ENCODE data around the gene RRP8.

Gene RRP8

DNA sequence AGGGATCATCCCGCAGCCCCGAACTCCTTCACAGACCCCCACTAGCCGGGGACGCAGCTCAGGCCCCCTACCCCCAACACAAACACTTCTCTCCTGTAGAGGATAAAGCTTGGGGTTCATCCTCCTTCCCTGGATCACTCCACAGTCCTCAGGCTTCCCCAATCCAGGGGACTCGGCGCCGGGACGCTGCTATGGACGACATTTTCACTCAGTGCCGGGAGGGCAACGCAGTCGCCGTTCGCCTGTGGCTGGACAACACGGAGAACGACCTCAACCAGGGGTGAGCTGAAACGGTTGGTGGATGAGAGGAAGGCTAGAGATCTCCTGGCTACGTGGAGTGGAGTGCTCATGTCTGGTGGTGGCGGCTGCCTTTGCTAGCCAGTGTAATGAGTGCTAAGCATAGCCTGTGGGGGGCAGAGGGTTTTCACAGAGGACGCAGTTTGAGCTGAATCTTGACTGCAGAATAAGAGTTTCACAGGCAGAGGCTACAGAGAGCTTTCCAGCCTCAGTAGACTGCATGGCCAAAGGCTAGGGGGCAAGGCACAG lies 738 bp upstream of the RRP8 start:
- H3K4me3 ChIP-seq (ENCODE audit: low read depth in 1 of 5, low read length in 5 of 5): peak overlapping the region; percentile 92 to 98 (median 96)
- no peaks in the 10 kb centered on the region for H3K9me3 ChIP-seq (ENCODE audit: control insufficient read depth in 5 of 5, low read length in 5 of 5)
- peak overlapping the region; percentile 75 to 98 (median 97) for H3K9ac ChIP-seq (ENCODE audit: low read length in 5 of 5)
- H3K27me3 ChIP-seq (ENCODE audit: control insufficient read depth in 5 of 5, insufficient read depth in 4 of 5, low read length in 5 of 5): no peaks in the 10 kb centered on the region
- H3K27ac ChIP-seq (ENCODE audit: low read depth, low read length): peak overlapping the region; percentile 98
- peaks cover 9 to 67% (median 59%) of the 10 kb centered on the region in 5 donors for H3K4me1 ChIP-seq (ENCODE audit: control insufficient read depth in 5 of 5, insufficient read depth in 5 of 5, low read length in 5 of 5)
- peaks cover 5 to 42% (median 39%) of the 10 kb centered on the region in 5 donors for H3K36me3 ChIP-seq (ENCODE audit: control insufficient read depth in 5 of 5, insufficient read depth in 5 of 5, low read length in 5 of 5)

DNA sequence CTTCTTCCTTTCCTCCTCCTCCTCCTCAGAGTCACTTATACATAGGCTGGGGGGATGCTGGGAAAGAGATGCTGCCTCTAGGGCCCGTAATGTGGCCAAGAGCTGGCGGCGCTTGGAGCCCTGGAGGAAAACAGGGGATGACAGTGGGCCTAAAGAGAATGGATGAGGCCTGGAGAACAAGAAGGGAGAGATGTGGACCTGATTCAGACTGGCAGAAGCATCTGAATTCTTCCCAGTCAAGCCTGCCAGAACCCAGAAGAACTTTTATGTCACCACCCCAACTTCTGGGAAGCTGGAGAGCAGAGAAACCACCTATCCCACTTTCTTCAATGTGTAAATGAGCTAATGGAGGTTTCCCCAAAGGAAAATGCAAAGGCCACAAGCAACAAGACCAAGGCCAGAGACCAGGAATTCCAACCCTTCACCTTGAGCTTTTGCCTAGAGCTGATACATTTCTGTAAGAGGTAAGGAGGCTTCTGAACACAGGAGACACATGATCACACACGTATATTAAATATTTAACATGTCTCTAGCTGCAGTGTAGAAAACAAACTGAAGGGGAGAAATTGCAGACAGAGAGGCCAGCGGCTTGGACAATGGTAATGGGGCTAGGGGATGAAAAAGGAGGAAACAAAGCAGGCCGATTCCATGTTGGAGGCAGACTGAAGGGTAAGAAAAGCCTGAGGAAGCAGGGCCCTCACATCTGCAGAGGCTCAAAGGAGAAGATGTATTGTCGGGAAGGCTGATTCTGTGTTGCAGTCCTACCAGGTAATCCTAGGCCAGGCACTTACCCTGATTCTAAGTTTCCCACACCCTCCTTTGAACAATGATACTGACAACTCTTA lies 1.1 kb downstream of the RRP8 start:
- Histone ChIP-seq H3K4me3 (ENCODE audit: low read depth in 1 of 5, low read length in 5 of 5) (peak overlapping the region; percentile 90 to 98 (median 95)), H3K4me1 (ENCODE audit: control insufficient read depth in 5 of 5, insufficient read depth in 5 of 5, low read length in 5 of 5) (peaks cover 6 to 52% (median 48%) of the 10 kb centered on the region in 5 donors), H3K9ac (ENCODE audit: low read length in 5 of 5) (peak overlapping the region; percentile 83 to 99 (median 97))

DNA sequence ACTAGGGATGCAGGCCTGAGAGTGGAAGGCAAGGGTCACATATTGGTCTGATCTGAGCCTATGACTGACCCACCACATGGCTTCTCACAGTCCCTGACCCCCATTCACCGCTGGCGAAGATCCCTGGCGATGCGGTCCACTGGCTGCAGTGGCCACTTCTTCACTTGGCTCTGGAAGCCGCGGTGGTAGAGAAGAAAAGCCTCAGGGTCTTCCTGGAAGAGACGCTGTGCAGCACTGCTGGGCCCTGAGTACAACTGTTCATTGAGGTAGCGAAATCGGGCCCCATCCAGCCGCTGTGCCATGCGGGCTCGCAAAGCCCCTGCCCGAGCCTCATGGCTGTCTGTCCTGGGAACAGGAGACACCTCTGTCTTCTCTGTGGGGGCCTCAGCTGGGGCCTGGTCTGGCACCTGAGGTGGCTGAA lies 2.4 kb downstream of the RRP8 start:
- H3K36me3 ChIP-seq (ENCODE audit: control insufficient read depth in 5 of 5, insufficient read depth in 5 of 5, low read length in 5 of 5): peaks cover 5 to 46% (median 36%) of the 10 kb centered on the region in 5 donors
- H3K4me3 ChIP-seq (ENCODE audit: low read depth in 1 of 5, low read length in 5 of 5): no peak overlapping the region
- peaks cover 4 to 52% (median 47%) of the 10 kb centered on the region in 5 donors for H3K4me1 ChIP-seq (ENCODE audit: control insufficient read depth in 5 of 5, insufficient read depth in 5 of 5, low read length in 5 of 5)
- H3K27ac ChIP-seq (ENCODE audit: low read depth, low read length): no peak overlapping the region
- no peaks in the 10 kb centered on the region for H3K27me3 ChIP-seq (ENCODE audit: control insufficient read depth in 5 of 5, insufficient read depth in 4 of 5, low read length in 5 of 5)
- H3K9ac ChIP-seq (ENCODE audit: low read length in 5 of 5): peak overlapping the region in 1 of 5 donors; percentile 11
- H3K9me3 ChIP-seq (ENCODE audit: control insufficient read depth in 5 of 5, low read length in 5 of 5): no peaks in the 10 kb centered on the region

More for the DNA sequence above, 1.1 kb downstream of the RRP8 start:
- Histone ChIP-seq H3K27ac (ENCODE audit: low read depth, low read length) (peak overlapping the region; percentile 98), H3K36me3 (ENCODE audit: control insufficient read depth in 5 of 5, insufficient read depth in 5 of 5, low read length in 5 of 5) (peaks cover 5 to 37% (median 36%) of the 10 kb centered on the region in 5 donors), H3K9me3 (ENCODE audit: control insufficient read depth in 5 of 5, low read length in 5 of 5) (no peaks in the 10 kb centered on the region), H3K27me3 (ENCODE audit: control insufficient read depth in 5 of 5, insufficient read depth in 4 of 5, low read length in 5 of 5) (no peaks in the 10 kb centered on the region)

DNA sequence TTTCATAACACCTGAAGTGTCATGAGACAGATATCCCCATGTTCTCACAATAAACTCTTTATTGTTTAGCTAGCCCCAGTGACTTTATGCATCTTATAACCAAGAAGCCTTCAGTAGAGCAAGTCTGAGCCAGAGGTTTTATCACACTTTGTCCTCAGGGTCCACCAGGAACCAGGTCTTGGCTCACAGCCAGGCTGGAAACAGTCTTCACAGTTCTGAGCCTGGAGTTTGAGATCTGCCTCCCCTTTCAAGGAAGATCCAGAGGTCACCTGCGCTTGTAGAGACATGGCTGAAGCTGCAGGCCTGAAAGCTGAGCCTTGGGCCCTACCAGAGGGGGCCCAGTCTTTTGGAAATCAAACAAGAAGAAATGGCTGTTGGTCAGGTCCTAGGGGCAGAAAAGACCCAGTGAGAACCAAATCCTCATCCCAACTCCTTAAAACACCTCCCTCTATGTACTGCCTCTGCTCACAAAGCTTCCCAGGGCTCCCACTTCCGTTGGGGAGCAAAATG lies 3.5 kb downstream of the RRP8 start:
- Histone ChIP-seq H3K36me3 (ENCODE audit: control insufficient read depth in 5 of 5, insufficient read depth in 5 of 5, low read length in 5 of 5) (peaks cover 5 to 46% (median 36%) of the 10 kb centered on the region in 5 donors), H3K9me3 (ENCODE audit: control insufficient read depth in 5 of 5, low read length in 5 of 5) (no peaks in the 10 kb centered on the region), H3K9ac (ENCODE audit: low read length in 5 of 5) (peak overlapping the region in 1 of 5 donors; percentile 8), H3K4me3 (ENCODE audit: low read depth in 1 of 5, low read length in 5 of 5) (no peak overlapping the region), H3K27ac (ENCODE audit: low read depth, low read length) (no peak overlapping the region), H3K27me3 (ENCODE audit: control insufficient read depth in 5 of 5, insufficient read depth in 4 of 5, low read length in 5 of 5) (no peaks in the 10 kb centered on the region), H3K4me1 (ENCODE audit: control insufficient read depth in 5 of 5, insufficient read depth in 5 of 5, low read length in 5 of 5) (peaks cover 4 to 46% (median 42%) of the 10 kb centered on the region in 5 donors)

DNA sequence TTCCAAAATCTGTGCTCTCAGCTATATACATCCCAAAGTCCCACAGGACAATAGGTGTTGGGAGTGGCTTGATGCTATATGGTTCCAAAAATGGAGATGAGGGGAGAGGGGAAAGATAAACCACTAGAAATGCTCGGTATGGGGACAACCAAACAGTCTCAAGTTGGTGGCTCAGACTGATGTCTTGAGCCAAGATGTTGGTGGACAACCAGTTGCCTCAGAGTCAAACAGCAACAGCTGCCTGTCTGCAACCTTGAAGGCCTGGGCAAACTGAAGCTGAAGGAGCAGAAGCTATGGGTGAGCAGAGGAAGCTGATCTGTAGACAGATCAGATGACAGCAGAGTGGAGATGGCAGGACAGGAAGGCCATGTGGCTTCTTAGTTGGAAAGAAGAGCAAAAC lies 4.0 kb downstream of the RRP8 start:
- H3K4me1 ChIP-seq (ENCODE audit: control insufficient read depth in 5 of 5, insufficient read depth in 5 of 5, low read length in 5 of 5): peaks cover 4 to 45% (median 37%) of the 10 kb centered on the region in 5 donors
- H3K9me3 ChIP-seq (ENCODE audit: control insufficient read depth in 5 of 5, low read length in 5 of 5): no peaks in the 10 kb centered on the region
- H3K36me3 ChIP-seq (ENCODE audit: control insufficient read depth in 5 of 5, insufficient read depth in 5 of 5, low read length in 5 of 5): peaks cover 5 to 49% (median 38%) of the 10 kb centered on the region in 5 donors
- H3K9ac ChIP-seq (ENCODE audit: low read length in 5 of 5): no peak overlapping the region
- H3K4me3 ChIP-seq (ENCODE audit: low read depth in 1 of 5, low read length in 5 of 5): no peak overlapping the region
- no peak overlapping the region for H3K27ac ChIP-seq (ENCODE audit: low read depth, low read length)
- H3K27me3 ChIP-seq (ENCODE audit: control insufficient read depth in 5 of 5, insufficient read depth in 4 of 5, low read length in 5 of 5): no peaks in the 10 kb centered on the region

DNA sequence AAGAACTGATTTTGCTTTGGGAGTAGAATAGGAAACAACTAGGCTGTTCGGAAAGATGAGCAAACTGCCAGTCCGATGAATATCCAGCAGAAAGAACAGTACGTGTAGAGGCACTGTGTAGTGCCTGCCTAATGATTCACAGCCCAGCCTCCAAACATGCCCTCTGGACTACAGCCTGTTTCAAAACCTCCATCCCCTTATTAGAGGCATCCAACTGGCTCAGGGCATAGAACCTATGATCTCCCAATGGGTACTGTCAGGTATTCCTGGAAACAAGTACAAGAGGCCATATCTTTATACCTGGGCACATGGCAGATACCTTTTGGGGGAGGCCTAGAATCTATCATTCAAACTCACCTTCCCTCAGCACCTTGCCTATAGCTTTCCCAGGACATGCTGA lies 4.9 kb downstream of the RRP8 start:
- Histone ChIP-seq H3K27ac (ENCODE audit: low read depth, low read length) (no peak overlapping the region), H3K4me1 (ENCODE audit: control insufficient read depth in 5 of 5, insufficient read depth in 5 of 5, low read length in 5 of 5) (peaks cover 4 to 49% (median 35%) of the 10 kb centered on the region in 5 donors), H3K9me3 (ENCODE audit: control insufficient read depth in 5 of 5, low read length in 5 of 5) (no peaks in the 10 kb centered on the region), H3K36me3 (ENCODE audit: control insufficient read depth in 5 of 5, insufficient read depth in 5 of 5, low read length in 5 of 5) (peaks cover 10 to 57% (median 43%) of the 10 kb centered on the region in 5 donors), H3K4me3 (ENCODE audit: low read depth in 1 of 5, low read length in 5 of 5) (no peak overlapping the region), H3K27me3 (ENCODE audit: control insufficient read depth in 5 of 5, insufficient read depth in 4 of 5, low read length in 5 of 5) (no peaks in the 10 kb centered on the region), H3K9ac (ENCODE audit: low read length in 5 of 5) (no peak overlapping the region)

DNA sequence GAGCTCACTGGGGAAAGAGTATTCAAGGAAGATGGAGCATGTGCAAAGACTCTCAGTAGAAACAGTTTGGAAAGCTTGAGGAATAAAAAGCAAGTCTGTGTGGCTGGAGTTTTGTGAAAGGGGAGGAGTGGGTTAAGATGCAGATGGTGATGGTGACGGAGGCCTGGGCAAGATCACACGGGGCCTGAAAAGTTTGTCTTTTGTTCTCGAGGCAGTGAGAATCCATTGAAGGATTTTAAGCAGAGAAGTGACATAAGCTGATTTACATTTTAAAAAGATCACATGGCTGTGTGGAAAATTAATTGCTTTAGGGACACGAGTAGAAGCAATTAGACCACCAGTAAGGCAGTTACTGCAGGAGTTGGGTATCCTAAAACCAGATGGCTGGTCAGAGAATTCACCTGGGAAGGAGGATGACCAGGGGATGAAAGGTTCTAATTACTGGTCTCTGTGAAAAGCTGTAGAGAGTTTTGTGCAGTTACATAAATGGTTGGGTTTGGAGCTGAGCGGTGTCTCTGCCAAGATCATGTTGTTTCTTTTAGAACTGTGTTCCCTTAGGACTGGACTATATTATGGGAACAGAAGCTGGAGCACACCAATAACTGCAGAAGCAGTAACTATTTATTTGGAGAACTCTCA lies 7.1 kb downstream of the RRP8 start:
- Histone ChIP-seq H3K27ac (ENCODE audit: low read depth, low read length) (no peak overlapping the region), H3K27me3 (ENCODE audit: control insufficient read depth in 5 of 5, insufficient read depth in 4 of 5, low read length in 5 of 5) (no peaks in the 10 kb centered on the region), H3K4me3 (ENCODE audit: low read depth in 1 of 5, low read length in 5 of 5) (no peak overlapping the region), H3K9me3 (ENCODE audit: control insufficient read depth in 5 of 5, low read length in 5 of 5) (no peaks in the 10 kb centered on the region), H3K36me3 (ENCODE audit: control insufficient read depth in 5 of 5, insufficient read depth in 5 of 5, low read length in 5 of 5) (peaks cover 20 to 65% (median 54%) of the 10 kb centered on the region in 5 donors), H3K4me1 (ENCODE audit: control insufficient read depth in 5 of 5, insufficient read depth in 5 of 5, low read length in 5 of 5) (peaks cover 0 to 32% (median 16%) of the 10 kb centered on the region in 5 donors), H3K9ac (ENCODE audit: low read length in 5 of 5) (peak overlapping the region in 3 of 5 donors; percentile 2 to 42 (median 13))

DNA sequence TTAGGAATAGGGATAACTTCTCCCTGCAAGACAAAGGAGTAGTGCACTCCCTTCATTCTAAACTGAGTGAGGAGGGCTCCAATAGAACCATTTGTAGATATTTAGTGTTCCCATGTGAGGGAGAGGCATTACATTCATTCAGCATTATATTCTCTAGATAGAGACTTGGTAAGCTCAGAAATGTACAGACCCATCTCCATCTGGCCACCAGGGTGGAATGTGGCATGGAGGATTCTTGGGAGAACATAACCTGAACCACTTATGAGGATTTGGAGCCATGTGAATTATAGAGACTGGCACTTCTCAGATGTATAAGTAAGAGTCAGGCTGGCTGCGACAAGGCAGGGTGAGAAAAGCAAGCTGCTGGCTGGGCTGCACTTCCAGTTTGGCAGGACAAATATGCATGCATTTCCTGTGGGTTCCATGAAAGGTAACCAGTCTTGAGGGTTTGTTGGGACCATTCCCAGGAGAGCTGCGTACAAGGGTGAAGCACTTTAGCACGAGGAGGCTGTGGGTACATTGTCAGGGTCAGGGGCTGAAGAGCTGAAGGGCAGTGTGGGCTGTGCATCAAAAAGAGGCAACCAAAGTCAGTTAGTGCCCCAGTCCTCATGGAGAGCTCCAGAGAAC lies 9.2 kb downstream of the RRP8 start:
- no peak overlapping the region for H3K9ac ChIP-seq (ENCODE audit: low read length in 5 of 5)
- H3K36me3 ChIP-seq (ENCODE audit: control insufficient read depth in 5 of 5, insufficient read depth in 5 of 5, low read length in 5 of 5): peaks cover 20 to 44% (median 33%) of the 10 kb centered on the region in 5 donors
- no peaks in the 10 kb centered on the region for H3K9me3 ChIP-seq (ENCODE audit: control insufficient read depth in 5 of 5, low read length in 5 of 5)
- no peak overlapping the region for H3K4me3 ChIP-seq (ENCODE audit: low read depth in 1 of 5, low read length in 5 of 5)
- H3K27ac ChIP-seq (ENCODE audit: low read depth, low read length): no peak overlapping the region
- H3K4me1 ChIP-seq (ENCODE audit: control insufficient read depth in 5 of 5, insufficient read depth in 5 of 5, low read length in 5 of 5): peaks cover 0 to 32% (median 15%) of the 10 kb centered on the region in 5 donors
- H3K27me3 ChIP-seq (ENCODE audit: control insufficient read depth in 5 of 5, insufficient read depth in 4 of 5, low read length in 5 of 5): no peaks in the 10 kb centered on the region

DNA sequence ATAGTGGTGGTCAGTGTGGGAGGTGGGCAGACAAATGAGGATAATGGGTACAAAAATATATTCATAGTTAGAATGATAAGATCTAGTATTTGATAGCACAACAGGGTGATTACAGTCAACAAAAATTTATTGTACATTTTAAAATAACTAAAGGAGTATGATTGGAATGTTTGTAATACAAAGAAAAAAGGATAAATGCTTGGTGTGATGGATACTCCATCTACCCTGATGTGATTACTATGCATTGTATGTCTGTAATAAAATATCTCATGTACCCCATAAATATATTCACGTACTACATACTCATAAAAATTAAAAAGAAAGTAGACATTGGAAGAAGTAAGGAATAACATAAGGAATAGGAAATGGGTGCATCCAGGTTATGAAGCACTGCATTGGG lies 15.4 kb downstream of the RRP8 start:
- Histone ChIP-seq H3K36me3 (ENCODE audit: control insufficient read depth in 5 of 5, insufficient read depth in 5 of 5, low read length in 5 of 5) (peaks cover 0 to 15% (median 9%) of the 10 kb centered on the region in 5 donors), H3K9me3 (ENCODE audit: control insufficient read depth in 5 of 5, low read length in 5 of 5) (peaks cover 0 to 5% (median 3%) of the 10 kb centered on the region in 5 donors), H3K9ac (ENCODE audit: low read length in 5 of 5) (no peak overlapping the region), H3K4me1 (ENCODE audit: control insufficient read depth in 5 of 5, insufficient read depth in 5 of 5, low read length in 5 of 5) (peaks cover 1 to 15% (median 5%) of the 10 kb centered on the region in 5 donors), H3K27me3 (ENCODE audit: control insufficient read depth in 5 of 5, insufficient read depth in 4 of 5, low read length in 5 of 5) (no peaks in the 10 kb centered on the region), H3K27ac (ENCODE audit: low read depth, low read length) (no peak overlapping the region), H3K4me3 (ENCODE audit: low read depth in 1 of 5, low read length in 5 of 5) (no peak overlapping the region)
